Stimulated activated CD4-positive, alpha-beta T cell treated with anti-CD3 and anti-CD28 coated beads, Interleukin-15, amount 100 ng/mL, for 24 hours (primary cell): ENCODE measurements around the gene GTF2H2.
"Not testable (repeated sequence)": the region's sequence is repeated elsewhere in the genome, so short reads cannot be mapped to it uniquely, and the experiment has no call there.

Experiments used
- DNase-seq: peaks from one replicate; pipeline ENCODE4 v3.0.0-alpha.2; 2020

Gene GTF2H2

DNA sequence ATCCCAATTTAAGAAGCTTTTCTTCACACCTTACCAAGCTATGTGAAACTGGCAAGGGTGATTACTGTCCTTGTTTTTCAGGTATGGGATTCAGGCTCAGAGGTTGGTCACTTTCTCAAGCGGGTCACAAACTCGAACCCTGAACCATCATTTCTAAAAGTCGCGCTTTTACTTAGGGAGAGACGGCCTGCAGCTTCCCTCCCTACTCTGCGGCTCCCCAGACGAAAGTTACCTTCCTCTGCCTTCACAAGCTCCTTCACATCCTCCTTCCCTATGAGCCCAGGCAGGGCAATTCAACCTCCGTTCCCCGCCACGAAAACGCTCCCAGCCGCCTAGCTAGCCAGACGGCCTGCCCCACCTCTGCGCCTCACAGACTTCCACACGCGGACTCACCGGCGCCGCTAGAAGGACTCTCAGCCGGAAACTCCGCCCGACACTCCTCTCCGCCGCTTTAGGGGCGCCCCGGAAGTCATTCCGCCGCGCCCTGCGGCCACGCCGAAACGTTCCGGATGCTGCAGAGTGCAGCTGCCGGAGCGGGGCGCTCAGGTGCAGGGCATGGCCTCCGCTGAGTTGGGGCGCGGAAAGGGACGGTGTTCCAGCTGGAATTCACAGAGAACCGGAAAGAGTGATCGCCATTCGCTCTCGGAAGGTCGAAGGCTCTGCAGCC, at the start of gene GTF2H2:
Gene GTF2H2 (minus strand): TSS at position 415 of the 667 bp plus-strand sequence. CDS start 4,913 bp downstream, outside the sequence.
- DNase-seq = not testable (repeated sequence)

DNA sequence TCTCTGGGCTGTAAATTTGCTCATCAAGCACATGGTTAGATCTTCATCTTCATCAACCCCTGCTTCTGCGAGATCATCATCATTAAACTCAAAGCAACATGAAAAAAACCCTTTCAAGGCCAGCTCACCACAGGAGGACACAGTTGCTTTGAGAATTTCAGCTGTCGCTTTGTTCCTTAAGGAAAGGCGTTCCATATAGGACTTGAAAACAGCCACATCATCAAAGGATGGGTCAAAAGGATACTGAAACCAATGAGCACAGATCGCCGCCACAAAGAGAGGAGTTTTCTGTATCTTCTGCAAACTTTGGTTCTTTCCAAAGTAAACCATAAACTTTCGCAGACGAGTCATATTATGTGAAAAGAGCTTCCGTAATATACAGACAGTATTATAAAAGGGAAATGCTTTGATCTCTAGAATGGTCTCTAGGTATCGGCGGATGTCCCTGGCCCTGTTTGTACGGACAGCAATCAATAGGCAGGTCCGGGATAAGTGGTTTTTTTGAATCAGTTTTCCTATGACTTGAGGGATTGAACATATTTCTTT, 42.3 kb upstream of the GTF2H2 start:
- DNase-seq = not testable (repeated sequence)

DNA sequence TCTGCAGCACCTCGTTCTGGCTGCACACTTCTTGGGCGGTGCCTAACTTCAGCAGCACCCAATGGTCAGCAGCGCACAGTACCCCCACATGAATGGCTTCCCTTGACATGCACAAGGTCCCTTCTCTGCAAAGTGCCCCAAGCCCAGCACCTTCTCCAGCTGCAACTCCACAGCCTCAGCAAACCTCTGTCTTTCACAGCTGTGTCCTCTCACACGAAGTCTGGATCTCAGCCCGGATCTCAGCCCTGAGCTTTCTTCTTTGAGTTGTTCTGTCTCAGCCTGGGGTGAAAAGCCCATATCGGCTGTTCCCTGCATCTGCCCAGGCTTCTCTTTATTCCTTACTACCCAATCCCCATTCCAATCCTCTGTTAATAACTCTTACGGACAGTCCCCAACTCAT, 32.5 kb upstream of the GTF2H2 start:
- DNase-seq = not testable (repeated sequence)

DNA sequence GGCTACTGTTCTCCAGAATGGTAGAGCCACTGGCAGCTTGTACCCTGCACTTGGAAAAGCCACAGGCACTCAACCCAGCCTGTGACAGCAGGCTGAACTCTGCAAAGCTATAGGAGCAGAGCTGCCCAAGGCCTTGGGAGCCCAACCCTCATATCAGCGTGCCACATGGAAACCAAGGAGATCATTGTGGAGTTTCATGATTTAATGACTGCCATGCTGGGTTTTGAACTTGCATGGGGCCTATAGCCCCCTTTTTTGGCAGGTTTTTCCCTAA, 30.4 kb upstream of the GTF2H2 start:
- not testable (repeated sequence) for DNase-seq

DNA sequence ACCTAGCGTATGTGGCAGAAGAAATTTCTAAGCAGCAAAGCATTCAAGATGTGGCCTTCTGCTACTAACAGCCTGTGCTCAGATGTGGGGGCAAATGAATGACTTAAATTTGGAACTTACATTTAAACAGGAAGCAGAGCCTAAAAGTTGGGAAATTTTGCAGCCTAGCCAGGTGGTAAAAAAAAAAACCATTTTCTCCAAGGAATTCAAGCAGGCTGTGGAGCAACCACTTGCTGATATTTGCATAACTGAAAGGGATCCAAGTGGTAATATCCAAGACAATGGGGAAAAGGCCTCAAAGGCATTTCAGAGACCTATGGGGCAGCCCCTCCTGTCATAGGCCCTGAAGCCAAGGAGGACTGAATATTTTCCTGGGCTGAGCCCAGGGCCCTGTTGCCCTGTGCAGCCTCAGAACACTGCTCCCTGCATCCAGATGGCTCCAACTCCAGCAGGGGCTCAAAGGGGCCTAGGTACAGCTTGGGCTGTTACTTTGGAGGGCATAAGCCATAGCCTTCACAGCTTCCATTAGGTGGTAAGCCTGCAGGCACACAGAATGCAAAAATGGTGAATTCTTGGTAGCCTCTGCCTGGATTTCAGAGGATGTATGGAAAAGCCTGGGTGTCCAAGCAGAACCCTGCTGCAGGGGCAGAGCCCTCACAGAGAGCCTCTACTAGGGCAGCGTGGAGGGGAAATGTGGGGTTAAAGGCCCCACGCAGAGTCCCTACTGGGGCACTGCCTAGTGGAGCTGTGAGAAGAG, 29.9 kb upstream of the GTF2H2 start:
- not testable (repeated sequence) for DNase-seq

DNA sequence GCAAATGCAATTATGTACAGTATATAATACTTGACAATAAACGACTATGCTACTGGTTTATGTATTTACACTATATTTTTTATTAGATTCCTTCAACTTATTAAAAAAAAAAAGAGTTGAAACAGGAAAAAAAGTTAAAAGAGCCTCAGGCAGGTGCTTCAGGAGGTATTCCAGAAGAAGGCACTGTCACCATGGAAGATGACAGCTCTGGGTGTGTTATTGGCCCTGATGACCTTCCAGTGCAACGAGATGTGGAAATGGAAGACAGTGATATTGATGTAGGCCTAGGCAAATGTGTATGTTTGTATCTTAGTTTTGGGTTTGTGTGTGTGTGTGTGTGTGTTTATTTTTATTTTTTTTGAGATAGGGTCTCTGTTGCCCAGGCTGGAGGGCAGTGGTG, 22.3 kb upstream of the GTF2H2 start:
- not testable (repeated sequence) for DNase-seq

DNA sequence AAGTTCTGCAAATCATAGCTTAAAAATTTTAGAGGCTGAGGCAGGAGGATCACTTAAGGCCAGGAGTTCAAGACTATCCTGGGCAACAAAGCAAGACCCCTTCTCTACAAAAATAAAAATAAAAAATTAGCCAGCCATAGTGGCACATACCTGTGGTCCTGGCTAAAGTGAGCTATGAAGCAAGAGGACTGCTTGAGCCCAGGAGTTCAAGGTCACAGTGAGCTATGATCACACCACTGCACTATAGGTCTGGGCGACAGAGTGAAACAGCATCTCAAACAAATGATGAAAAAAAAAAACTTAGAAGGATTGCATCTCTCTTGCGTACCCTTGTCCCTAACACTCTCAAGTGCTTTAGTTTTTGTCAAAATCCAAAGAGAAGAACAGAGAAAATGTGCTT, 21.3 kb upstream of the GTF2H2 start:
- DNase-seq = not testable (repeated sequence)

DNA sequence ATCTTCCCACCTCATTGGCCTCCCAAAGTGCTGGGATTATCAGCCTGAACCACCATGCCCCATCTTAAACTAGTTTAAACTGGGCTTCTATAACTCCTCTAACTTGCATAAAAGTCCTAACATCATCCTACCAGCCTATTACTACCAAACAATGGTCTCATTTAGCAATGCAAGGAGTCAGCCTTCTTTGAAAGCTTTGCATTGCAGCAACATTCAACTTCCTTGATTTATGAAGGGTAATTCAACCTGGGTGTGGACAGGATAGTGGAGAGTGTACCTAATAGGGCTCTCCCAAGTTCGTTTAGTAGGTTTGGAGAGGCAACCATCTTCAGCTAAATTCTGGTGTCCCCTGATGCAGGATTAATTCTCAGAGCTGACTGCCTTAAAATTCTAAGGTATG, 18.7 kb upstream of the GTF2H2 start:
- not testable (repeated sequence) for DNase-seq

DNA sequence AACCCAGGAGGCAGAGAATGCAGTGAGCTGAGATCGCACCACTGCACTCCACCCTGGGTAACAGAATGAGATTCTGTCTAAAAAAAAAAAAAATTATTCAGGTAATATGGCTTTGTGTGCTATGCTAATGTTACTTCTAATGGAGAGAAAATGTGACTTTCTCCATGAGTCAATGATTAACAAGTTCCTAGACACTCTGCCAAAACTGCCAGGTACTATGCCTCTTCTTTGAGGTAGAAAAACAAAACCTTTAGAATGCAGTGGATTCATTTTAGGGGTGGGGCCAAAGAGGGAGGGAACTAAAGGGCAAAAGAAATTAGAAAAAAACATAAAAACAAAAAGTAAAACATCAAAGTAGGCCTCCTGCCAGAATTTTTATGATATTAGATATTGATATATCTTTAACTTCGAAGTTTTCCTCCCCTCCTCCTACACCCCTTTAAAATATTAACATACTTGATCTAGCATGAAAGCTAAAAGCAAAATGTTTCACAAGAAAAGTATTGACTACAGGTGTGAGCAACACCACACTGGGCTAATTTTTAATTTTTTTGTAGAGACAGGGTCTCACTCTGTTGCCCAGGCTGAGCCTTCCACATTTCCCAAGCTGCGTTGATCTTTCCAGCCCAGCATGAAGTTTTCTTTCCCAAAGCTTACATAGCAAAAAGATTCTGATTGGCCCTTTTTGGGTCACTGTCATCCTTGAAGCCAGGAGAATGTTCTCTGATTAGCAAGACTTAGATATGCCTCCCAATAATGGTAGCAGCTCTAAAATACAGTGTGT, 17.0 kb upstream of the GTF2H2 start:
- not testable (repeated sequence) for DNase-seq

DNA sequence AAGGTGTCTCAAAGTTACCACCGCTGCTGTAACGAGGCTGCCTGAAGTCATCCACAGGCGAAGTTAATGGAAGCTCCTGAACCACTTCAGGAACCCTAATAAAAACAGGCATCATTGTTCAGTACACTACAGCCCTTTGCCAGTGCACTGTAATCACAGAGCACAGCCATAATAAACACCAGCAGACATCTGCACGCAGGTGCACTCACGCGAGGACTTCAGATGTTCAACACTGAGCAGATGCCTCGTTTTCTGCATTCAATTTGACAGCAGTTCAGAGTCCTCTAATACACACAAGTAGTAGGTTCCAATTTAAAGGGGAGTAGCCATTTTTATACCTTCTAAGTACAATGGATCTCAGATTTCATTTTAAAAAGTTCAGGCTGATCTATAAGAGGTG, 15.4 kb upstream of the GTF2H2 start:
- not testable (repeated sequence) for DNase-seq

DNA sequence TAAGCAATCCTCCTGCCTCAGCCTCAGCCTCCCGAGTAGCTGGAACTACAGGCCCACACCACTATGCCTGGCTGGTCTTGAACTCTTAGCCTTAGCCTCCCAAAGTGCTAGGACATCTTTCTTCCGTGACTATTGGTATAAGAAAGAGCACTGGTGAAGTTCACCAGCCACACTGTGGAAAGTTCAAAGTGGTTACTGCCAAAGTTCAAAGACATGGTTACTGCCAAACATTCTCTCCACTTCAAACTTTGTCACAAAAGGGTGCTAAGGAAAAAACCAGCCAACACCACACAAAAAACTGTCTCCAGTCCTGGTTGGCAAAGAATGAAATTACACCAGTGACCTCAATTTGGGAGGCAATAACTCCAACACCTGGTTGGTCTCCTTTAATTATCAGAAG, 14.9 kb upstream of the GTF2H2 start:
- not testable (repeated sequence) for DNase-seq

DNA sequence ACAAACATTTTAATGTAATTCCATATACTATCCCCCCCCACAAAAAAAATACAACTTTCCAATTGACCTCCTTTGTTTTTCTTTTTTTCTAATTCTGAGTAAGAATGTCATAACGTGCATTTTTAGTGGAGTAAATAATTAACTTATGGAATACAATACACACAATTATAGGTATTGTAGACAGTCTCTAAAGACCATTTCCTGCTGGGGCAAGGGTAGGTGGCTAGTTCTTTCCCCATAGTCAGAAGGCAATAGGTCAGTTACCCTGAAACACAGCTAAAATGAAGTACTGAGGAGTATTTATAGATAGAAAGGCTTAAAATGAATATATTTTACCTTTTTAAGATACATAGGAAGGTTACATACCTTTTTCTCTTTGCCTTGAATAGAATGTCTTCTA, 6.2 kb downstream of the GTF2H2 start:
- not testable (repeated sequence) for DNase-seq

DNA sequence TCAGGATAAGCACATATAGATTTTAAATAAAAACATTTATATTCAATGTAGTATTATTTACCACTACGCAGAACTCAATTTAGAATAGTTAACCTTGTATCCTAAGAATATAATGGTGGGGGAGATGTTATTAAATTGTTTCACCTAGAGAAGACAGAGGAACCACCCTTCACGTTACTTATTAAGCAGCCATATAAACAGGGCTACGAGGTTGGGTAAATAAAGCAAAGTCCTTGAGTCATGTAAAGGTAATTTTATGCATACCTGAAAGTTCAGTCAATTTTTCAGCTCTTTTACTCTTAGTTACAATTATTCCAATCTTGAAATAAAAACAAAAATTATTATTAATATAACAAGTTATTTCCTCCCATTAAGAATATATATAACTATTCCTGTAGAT, 8.1 kb downstream of the GTF2H2 start:
- not testable (repeated sequence) for DNase-seq

DNA sequence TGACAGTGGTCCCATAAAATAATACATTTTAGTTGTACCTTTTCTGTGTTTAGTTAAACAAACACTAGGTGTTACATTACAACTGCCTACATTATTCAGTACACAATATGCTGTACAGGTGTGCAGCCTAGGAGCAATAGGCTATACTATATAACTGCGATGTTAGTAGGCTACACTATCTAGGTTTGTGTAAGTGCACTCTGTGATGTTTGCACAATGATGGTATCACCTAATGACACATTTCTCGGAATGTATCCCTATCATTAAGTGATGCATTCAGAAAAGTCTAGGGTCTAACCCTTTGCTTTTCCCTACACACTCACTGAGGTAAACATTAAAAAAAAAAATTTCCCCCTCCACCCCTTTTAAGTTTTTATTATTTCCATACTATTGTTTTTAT, 22.7 kb downstream of the GTF2H2 start:
- not testable (repeated sequence) for DNase-seq

DNA sequence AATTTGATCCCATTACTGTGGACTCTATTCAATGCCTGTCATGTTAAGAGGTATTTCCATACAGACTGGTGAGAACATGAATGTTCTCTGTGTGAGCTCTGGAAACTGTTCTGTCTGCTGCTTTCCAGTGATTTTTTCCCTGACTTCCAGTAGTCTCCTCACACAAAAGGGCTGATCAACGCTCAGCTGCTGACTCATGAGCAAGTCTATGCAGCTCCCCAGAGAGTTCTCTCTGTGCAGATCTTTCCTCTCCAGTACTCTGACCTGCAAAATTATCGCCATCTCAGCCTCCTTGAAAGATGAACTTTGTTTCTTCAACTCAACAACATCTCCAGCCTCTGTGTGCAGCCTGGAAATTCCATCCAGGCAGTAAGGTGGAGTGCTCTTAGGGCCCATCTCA, 23.3 kb downstream of the GTF2H2 start:
- not testable (repeated sequence) for DNase-seq

DNA sequence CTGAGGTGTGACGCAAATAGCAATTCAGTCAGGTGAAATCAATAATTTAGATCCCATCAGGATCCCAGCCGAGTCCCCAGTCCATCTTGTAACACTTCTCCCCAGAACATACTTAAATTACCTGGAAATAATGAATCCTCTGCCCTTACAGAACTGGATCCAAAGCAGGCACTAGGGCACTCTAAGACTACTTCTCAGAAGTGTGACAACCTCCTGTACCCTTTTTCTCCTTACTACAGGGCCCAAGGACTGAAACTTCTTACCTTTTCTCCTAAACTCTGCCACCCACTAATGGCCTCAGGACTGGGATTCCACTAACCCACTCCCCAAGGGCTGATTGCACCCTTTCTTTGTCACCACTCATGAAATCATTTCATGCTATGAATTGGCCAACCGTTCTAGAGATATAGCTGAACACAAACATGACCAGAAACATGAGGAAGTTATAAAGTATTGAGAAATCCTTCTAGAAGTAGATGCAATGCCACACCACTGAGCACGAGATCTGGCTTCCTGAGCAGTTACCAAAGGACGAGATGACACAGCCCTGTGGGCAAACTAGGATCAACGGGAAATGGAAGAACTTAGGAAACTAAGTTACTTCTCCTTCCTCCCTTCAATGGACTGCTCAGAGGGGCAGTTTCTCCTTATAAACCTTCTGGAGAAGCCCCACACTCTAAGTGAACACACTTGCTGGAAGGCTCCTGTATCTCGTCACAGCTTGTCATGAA, 36.3 kb downstream of the GTF2H2 start:
- not testable (repeated sequence) for DNase-seq

DNA sequence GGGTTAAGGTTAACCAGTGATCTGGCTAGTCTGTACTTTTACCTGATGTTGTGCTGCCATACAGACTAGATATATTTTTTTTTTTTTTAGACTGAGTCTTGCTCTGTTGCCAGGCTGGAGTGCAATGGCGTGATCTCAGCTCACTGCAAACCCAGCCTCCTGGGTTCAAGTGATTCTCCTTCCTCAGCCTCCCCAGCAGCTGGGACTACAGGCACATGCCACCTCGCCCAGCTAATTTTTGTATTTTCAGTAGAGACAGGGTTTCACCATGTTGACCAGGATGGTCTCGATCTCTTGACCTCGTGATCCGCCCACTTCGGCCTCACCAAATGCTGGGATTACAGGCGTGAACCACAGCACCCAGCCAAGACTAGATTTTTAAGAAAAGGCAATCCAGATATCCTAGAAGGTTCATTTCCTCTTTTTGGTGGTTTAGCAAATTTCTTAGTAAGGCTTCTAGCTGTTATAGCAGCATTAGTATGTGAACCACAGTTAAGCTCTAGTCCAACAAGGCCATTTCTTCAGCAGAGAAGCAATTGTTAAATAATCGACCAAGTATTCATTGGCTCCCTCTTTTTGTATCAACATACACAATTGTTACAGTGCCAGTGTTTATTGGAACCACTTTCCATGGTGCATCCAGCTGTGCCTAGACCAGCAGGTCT, 42.1 kb downstream of the GTF2H2 start, which contains the start of gene NAIP:
Gene NAIP (minus strand): TSS at position 51 of the 665 bp plus-strand sequence. CDS start 12,424 bp downstream, outside the sequence.
- not testable (repeated sequence) for DNase-seq

DNA sequence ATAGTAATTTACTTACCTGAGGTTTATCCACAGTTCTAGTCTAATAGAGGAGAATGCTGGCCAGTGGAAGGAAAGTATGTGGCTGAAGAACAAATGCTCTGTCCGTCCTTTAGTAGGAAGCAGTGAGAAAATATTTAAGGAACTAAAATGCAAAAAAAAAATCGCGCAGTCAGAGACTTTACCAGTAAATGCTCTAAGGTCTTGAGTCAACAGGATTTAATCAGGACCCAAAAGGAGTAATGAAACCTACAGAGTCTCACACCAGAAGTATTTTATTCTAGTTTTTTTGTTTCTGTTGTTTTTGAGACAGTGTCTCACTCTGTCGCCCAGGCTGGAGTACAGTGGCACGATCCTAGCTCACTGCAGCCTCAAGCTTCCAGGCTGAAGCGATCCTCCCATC, 46.8 kb downstream of the GTF2H2 start:
- DNase-seq = not testable (repeated sequence)

DNA sequence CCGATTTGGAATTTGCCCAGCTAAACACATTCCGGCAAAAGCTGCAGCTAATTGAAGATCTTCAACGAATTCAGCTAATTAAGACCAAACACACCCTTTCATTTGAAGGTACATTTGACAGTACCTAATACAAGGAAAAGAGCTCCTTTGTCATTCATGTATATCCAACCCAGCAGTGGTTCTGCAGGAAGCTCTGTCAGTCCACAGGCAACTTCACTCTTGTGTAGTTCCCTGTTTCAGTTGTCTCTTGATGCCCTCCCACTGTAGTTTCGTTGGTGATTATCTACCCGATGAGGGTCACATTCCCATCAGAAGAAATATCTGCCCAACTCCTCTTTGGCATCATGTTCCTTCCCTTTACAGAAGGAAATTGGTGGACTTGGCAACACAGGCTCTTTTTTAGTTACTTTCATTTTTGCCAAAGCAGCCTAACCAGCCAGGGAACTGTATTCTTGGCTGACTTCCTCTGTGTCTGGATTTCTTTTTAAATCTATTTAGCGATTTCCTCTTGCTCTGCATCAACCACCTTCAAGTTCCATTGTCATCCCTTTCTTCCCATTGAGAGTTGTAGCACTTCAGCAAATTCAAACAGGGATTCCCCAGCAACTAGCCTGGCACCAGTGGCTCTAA, 49.0 kb downstream of the GTF2H2 start:
- DNase-seq = not testable (repeated sequence)

DNA sequence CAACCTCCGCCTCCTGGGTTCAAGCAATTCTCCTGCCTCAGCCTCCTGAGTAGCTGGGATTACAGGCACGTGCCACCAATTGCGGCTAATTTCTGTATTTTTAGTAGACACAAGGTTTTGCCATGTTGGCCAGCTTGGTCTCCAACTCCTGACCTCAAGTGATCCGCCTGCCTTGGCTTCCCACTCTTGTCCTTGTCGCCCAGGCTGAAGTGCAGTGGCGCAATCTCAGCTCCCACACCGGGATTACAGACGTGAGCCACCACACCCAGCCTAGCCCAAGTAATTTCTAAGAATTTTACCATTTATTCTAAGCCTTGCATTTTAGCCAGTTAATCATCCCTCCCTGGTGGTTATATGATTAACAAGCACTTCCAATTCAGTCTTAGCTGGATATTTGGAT, 53.3 kb downstream of the GTF2H2 start:
- no peak for DNase-seq

DNA sequence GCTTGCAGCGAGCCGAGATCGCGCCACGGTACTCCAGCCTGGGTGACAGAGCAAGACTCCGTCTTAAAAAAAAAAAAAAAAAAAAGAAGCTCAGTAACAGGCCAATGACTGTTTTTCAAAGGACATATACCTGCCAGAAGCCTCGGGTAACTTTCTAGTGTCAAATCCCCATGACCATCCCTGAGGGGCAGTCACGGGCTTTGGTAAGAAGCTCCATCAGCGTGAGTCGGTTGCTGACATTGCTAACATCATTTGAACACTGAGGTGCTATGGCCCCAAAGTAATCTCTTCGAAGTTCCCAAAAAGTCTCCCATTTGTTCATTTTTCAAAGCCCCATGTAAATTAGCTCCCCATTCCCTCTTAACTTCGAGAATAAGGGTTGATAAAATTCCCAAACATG, 53.9 kb downstream of the GTF2H2 start:
- DNase-seq = no peak
